Frontal cortex (tissue), 1 donor: ENCODE measurements around the gene B3GALT5. TPM values are rescaled to one million over a fixed set of nuclear protein-coding genes. Genes with fewer than 3 reads are reported as not detected.

Experiments used
- total RNA-seq: library from RNA; depleted of rRNA; stranded (reverse); fragments of >200 nt; gene quantifications from one replicate; pipeline ENCODE4 v1.2.3, GENCODE V29; 2014

Gene B3GALT5
- total RNA-seq, 1 donor from 2014 or later: 0.41 TPM

Other genes with a start within 250 kb of the B3GALT5 start
- gene LCA5L, start 167.2 kb upstream of the B3GALT5 start, total RNA-seq: under 0.01 TPM
- gene SH3BGR, start 161.0 kb upstream of the B3GALT5 start, total RNA-seq: 1.6 TPM
- 1.2 TPM for gene IGSF5, start 132.2 kb downstream of the B3GALT5 start, total RNA-seq